NCI-H510A treated with DMSO at 0.1 percent for 48 hours (cell line): Measurements from ENCODE around the gene RNPEP.
"Not testable (repeated sequence)": the region's sequence is repeated elsewhere in the genome, so short reads cannot be mapped to it uniquely, and the experiment has no call there.

Experiments used
- DNase-seq: peaks from one replicate; lab custom pipeline; 2025; lab: John Stamatoyannopoulos, UW

Gene RNPEP

DNA sequence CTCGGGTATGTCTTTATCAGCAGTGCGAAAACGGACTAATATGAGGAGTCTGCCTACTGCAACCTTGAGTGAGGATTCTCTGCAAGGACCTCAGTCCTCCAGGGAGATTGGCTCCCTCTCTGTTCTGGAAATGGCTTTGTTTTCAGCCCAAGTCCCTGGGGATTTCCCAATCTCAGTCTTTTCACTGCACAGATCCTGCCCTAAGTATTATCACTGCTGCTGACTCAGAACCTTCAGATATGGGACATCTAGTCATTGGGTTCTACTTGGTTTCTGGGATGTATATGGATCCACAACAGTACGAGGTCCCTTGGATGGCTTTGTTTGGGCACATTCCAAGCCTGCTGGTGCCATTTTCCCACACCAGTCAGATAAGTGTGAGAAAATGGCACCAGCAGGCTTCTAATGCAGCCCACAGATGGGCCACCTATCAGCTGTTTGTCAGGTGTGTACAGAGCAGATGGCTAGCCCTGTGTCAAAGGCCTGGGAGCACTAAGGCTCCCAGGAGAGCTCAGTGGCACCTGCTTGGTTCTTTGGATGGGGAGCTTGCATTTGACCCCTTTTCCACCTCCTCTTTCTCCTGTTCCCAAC, 55.4 kb downstream of the RNPEP start:
- DNase-seq: no peak

DNA sequence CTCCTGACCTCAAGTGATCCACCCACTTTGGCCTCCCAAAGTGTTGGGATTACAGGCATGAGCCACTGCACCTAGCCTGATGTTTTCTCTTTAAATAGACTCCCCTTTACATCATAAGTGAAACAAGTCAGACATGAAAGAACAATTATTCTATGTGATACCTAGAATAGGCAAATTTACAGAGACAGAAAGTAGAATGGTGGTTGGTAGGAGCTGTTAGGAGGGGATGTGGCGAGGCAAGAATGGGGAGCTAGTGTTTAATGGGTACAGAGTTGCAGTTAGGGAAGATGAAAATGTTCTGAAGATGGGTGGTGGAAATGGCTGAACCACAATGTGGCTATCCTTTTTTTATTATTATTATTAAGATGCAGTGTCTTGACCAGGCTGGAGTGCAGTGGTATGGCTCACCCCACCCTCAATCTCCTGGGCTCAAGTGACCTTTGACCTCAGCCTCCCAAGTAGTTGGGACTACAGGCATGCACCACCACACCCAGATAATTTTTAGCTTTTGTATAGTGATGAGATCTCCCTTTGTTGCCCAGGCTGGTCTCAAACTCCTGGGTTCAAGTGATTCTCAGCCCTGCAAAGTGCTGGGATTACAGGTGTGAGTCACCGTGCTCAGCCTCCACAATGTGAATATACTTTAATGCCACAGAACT, 56.4 kb downstream of the RNPEP start:
- DNase-seq: no peak

DNA sequence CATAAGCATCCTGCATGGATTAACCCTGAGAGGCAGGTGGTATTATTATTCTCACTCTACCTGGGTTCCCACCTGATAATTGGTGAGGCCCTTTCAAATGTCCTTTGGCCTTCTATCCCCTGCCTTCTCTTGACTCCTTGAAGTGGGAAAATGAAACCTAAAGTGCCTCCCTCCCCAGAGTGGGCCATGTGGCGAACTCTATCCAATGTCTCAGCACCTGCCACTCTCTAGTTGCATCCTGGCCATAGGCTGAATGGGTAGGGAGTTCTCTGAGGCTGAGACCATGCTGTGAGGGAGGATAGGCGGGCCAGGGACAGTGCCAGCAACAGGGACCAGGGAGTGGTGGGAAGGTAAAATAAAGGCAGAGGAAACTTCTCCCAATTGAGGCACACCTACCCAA, 63.3 kb downstream of the RNPEP start:
- DNase-seq: peak; percentile 93

DNA sequence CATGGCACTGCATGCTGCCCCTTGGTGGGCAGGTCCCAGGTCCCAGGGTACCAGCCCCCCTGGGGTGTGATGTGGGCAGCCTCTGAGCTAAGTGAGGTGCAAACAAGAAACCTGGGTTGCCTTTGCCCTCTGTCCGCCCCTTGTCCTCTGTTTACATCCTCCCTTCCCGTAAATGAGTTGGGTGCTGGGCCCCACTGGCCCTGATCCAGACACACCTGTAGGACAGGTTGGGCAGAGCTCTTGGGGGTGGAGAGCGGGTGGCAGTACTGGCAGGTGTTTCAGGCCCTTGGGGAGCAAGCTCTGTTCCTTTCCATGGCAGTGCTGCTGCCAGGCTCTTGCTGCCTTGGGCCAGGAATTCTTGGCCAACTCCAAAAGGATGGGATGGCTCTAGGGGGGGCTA, 63.8 kb downstream of the RNPEP start:
- DNase-seq: peak; percentile 97

DNA sequence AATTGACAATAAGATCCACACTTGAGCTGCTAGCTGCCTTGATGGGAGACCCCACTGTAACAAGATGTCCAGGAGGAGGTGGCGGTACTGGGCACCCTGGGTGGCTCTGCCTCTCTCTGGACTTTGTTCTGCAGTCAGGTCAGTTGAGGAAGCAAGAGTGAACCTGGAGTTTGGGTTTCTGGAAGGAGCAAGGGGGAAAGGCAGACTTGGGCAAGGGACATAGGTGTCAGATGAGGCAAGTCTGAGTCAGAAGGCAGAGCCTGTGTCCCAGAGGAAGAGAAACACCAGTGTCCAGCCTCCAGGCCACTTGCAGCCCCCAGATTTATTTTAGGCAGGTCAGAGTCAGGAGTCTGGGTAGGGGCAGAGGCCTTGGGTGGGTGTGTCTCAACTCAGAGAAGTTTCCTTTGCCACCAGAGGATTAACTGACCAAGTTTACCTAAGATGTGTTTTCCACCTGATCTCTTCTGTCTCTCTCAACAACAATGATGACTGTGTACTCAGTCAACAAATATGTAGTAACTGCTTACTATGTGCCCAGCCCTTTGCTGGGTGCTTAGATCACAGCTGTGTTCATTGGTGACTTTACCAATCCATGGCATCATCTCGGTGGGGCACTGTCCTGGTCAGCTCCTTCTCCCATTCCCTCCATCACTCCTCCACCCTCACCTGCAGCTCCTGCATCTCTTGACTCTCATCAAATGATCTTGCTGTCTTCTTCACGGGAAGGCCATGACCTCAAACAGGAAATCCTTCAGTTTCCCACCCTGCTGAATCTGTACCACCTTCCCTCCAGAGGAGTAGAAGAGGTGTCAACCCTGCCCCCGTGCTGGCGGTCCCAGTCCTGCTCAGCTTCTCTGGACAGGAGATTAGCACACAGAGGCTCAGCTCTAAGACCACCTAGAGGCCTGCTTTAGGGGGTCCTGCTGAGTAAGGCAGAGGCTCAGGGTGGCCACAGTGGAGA, 64.6 kb downstream of the RNPEP start:
- DNase-seq: peak; percentile 69

DNA sequence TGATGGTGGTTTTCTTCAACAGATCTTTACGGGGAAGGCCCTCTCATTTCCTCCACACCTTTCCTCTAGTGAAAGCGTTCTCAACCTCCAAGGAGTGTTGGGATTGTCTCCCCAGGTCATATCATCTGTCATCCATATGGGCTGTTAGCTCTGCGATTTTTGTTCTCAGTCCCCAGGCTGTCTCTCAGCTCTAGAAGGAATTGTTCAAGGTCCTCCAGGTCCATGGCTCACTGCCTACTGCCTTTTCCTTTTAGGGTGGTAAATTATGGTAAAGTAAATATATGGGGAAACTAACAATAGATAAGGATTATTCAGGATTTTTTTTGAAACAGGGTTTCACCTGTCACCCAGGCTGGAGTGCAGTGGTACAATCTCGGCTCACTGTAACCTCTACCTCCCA, 65.5 kb downstream of the RNPEP start:
- peak; percentile 27 for DNase-seq

DNA sequence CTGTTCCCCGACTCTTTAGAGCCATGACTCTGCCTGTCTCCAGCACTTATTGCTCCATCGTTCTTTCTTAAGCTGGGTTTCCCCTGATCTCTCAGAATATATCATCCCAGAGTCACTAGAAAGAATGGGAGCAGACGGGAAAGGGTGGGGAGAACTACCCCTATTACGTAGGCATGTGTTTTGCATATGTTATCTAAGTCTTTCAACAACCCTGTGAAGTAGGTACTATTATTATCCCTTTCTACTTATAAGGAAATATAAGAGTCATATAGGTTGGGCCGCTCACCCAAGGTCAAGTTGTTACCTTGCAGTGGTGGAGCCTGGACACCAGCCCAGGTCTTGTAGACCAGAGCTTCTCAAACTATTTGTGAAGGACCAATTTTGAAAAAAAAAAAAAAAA, 66.7 kb downstream of the RNPEP start:
- DNase-seq: peak; percentile 37

DNA sequence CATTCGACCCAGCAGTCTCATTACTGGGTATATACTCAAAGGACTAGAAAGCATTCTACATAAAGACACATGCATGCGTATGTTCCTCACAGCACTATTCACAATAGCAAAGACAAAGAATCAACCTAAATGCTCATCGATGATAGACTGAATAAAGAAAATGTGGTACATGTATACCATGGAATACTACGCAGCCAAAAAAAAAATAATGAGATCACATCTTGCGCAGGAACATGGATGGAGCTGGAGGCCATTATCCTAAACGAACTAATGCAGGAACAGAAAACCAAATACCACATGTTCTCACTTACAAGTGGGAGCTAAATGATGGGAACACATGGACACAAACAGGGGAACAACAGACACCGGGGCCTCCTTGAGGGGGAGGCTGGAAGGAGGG, 71.6 kb downstream of the RNPEP start:
- no peak for DNase-seq

DNA sequence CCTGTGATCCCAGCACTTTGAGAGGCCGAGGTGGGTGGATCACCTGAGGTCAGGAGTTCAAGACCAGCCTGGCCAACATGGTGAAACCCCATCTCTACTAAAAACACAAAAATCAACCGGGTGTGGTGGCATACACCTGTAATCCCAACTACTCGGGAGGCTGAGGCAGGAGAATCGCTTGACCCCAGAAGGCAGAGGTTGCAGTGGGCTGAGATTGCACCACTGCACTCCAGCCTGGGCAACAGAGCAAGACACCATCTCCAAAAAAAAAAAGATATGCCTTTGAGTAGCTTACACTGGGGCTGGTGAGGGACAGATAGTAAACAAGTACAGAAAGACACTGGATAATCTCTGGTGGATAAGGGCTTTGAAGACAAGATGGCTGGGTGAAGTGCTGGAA, 72.2 kb downstream of the RNPEP start:
- DNase-seq: not testable (repeated sequence)
